GM19324 (cell line): Measurements from ENCODE around the gene SMIM36.
"Not testable (repeated sequence)": the region's sequence is repeated elsewhere in the genome, so short reads cannot be mapped to it uniquely, and the experiment has no call there.

Source experiments
- ATAC-seq: cut with Tn5 transposase; IDR thresholded peaks from one replicate; pipeline ENCODE4 v1.9.1; 2021; ENCODE audit warnings: mild to moderate bottlenecking, moderate library complexity; ENCODE audit not compliant: unreplicated experiment, low FRiP score

The SMIM36 gene

DNA sequence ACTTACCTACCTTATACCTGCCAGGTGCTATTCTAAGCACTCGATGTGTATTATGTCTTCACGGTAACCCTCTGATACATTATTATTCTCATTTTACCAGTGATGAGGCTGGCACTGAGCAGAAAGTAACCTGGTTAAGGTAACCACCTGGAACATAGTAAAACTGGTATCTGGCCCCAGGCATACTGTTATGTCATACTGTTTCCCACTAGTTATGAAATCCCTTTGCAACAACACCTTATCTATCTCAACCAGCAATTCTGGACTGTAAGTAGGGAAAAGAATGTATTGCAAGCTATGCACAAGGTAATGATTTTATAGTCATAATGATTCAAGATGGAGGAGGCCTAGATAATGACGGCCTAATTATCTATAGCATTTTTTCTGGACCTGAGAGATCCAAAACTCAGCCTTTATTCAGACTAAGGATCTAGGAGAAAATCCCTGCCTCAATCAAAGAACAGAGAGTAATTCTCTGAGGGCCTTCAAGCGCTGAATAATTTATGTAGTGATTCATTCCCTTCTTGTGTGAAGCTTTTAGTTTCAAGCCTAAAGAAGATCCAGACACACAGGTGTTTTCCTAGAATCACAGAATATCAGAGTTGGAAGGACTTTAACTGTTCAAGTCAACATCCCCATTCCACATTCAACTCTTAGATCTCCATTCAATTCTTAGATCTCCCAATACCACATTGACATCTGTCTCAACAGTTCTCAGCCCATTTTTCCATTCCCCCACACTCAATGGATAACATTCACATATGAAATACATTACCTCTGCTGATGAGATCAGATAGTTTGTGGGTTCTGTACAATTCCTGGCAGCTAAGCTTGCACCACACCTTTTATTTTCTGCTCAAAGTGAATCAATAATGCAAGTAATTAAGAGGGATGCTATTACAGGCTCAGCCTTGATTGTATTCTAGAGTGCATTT lies 74.8 kb downstream of the SMIM36 start:
- ATAC-seq = peak; percentile 4

- ATAC-seq = no peak
Measured at GRCh38 chr17:55435408-55435807, 75.8 kb downstream of the SMIM36 start.

GRCh38 chr17:55434721-55435120 lies 76.5 kb downstream of the SMIM36 start:
- no peak for ATAC-seq

DNA sequence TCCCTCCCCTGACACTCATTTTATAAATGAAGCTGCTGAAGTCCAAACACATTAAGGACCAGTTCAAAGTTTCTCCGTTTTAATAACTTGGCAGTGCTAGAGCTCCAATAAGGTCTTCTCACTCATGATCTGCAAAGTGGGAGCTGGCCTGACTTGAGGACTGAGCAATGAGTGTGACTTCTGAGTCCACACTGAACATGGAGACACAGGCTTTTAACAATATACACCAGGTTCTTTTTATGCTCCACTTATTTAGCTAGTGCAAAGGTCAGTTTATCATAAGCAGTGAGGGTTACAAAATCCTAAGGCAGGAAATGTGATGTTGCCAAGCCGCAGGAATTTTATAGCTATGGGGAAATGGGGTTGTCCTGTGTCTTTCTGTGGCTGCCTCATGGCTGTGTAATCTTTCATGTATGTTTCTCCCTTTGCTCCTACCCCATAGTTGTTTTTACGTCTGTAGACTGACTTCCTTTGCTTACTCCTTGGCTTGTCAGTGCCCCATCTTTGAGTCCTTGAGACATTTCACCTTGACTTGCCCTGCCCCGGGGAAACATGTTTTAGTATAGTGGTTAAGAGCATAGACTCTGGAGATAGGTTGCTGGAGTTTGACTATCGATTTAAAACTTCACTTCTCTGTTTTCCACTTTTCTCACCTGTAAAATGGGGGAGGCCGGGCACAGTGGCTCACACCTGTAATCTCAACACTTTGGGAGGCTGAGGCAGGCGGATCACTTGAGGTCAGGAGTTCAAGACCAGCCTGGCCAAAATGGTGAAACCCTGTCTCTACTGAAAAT lies 77.4 kb downstream of the SMIM36 start:
- ATAC-seq = no peak

DNA sequence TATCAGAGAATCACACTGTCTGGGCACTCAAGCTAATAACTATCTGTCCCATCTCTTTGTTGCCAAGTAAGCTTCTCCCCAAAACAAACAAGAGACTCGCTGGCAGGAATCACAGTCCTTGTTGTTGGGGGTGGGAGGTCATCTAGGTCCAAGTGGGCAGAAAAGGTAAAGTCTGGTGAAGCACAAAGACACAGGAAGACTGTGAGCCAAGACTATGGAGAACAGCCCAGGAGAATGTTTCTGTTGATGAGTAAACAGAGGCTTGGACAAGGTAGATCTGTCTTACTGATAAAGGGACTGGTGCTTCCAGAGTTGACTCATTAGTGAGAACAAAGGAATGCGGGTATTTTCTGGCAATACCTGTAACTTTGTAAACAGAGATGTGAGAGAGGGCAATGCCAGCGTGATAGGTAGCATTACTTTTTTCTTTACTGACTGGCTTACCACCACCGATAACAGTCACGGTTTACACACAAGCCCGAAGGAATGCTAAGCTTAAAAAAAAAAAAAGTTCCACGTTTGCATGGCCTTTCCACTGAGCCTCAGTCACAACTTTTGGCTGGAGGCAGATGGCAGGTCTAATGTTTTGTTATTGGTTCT lies 78.1 kb downstream of the SMIM36 start:
- no peak for ATAC-seq

- no peak for ATAC-seq
Measured at GRCh38 chr17:55432358-55433028, 78.8 kb downstream of the SMIM36 start.

- ATAC-seq = not testable (repeated sequence)
Measured at GRCh38 chr17:55431914-55432313, 79.3 kb downstream of the SMIM36 start.

GRCh38 chr17:55430541-55431288 lies 80.5 kb downstream of the SMIM36 start:
- no peak for ATAC-seq

GRCh38 chr17:55427587-55427882 lies 83.7 kb downstream of the SMIM36 start:
- ATAC-seq = no peak

GRCh38 chr17:55426851-55427586 lies 84.2 kb downstream of the SMIM36 start:
- no peak for ATAC-seq

DNA sequence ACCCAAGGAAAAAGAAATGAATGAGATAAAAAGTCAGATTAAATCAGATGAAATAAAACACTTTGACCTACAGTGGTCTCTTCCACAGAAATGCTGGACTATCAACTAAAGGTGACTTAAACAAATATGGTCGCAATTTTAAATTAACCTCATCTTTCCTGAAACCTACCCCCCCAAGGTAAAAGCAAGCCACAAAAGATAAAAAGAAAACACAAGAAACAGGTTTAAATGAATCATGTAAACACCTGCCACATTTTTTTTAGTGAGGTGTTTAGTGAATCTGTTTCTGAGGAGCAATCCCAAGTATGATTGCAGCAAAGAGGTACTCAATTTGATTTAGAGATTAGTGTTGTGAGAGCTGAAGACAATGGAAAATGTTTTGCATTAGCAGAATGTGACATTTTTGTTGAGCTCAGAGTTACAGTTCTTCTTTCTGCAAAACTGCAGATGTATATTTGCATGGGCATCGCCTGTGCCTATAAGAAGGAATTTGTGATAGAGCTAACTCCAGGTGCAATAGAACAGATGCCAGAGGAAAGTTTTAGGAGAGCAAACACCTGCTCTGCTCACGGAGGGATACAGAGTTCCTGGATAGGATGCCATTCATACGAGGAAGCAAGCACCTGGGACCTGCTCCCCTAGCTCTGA lies 86.2 kb downstream of the SMIM36 start:
- no peak for ATAC-seq

GRCh38 chr17:55423535-55423934 lies 87.7 kb downstream of the SMIM36 start:
- no peak for ATAC-seq

GRCh38 chr17:55422828-55423164 lies 88.5 kb downstream of the SMIM36 start:
- ATAC-seq = not testable (repeated sequence)

DNA sequence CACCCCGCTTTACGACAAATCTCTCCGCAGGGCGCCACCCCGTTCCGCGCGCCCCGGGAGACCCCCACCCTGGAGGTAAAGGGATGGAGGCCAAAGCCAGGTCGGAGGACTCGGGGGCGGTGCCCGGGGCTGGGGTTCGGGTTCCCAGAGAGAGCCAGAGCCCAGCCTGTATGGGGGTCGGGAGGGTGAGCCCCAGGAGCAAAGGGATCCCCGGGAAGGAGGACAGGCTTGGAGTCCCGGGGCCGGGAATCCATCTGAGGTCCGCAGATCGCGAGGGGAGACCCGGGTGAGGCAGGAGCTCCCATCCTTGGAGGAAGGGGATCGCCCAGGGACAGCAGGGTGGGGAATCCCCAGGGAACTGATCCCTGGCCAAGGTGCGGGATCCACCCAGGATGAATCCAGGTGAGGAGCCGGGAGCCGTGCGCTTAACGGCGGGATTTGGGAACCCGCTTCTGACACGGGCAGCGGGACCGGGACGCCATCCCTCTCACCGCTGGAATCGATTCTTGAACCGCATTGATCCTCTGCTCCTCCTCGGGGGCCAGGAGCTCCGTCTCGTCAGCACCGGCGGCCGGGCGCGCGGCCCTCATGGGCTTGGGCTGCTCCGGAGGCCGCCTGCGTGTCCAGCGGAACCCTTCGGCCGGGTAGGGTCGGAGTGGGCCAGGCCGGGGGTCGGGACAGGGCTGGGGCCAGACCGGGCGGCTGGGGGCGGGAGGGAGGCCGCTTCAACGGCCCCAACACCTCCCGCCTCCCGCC lies 89.9 kb downstream of the SMIM36 start, which contains the start of gene MMD:
Gene MMD (minus strand): TSS at position 657 of the 756 bp plus-strand sequence. CDS start 140 bp downstream, at position 517.
- peak; percentile 35 for ATAC-seq

DNA sequence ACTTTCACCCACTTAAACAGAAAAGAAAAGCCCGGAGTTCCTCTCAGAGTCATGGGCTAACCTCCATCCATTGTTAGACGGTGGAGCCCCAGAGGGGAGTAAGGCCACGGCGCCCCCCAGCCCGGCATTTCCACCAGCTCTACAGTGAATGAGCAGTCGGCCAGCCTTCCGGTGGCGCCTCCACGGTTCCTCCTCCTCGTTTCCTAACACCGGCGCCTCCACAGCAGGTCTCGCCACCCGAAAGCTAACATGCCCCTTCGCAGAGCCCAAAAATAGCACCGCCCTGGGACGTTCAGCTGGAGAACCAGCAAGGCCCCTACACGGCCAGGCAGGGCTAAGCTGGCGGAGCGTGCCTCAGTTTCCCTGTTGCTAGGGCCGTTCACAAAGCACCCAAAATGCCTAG lies 90.5 kb downstream of the SMIM36 start:
- no peak for ATAC-seq

DNA sequence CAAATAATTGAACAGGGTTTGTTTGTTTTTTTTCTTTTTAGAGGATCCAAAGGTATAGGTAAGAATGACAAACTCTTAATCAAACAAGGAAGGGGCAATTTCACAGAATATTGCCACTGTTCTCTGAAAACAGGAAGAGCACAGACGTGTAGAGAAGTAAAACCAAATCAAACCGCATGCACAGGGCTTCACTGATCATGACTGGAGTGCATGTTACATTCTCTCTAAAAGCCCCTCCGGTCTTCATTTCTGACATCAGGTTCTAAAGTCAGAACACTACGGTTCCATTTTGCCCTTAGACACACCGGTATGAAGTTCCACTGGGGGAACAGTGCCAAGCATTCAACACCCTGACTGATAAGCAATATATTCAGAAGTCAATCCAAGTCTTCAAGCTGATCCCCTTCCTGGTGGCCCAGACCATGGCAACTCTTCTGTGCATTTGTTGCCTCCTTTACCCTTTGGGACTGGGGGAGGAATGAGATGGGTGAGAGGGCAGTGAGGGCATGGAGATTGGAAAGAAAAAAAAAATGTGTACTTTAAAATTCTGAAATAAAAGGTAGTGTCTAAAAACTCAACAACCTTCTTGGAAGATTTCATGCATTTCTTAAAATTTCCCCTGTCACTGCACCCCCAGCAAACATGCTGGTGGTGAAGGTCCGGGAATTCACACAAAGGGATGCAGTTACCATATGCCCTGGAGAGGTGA lies 91.0 kb downstream of the SMIM36 start:
- no peak for ATAC-seq
